ENCODE measurements around the gene MYMX. TPM values are rescaled to one million over a fixed set of nuclear protein-coding genes. Genes with fewer than 3 reads are reported as not detected.

Gene MYMX
- total and polyA plus RNA-seq, 2 of the 13 experiments (the other 11 are each of a cell fraction or from before 2014, with no cell fraction given), result not detected

- TF ChIP-seq PHF21A (CRISPR knock-in tag; IDR thresholded peaks at IDR 0.05), result peak; percentile 75; the same call in 1 of the 2 replicates
- peak; percentile 50; the same call in 1 of the 2 replicates for TF ChIP-seq TOPORS (CRISPR knock-in tag; IDR thresholded peaks at IDR 0.05)
- peak; percentile 82 for TF ChIP-seq ZFY (CRISPR knock-in tag; IDR thresholded peaks at IDR 0.05)
- TF ChIP-seq SRSF9 (IDR thresholded peaks at IDR 0.05; ENCODE audit: borderline replicate concordance, insufficient read depth, low read depth, low read length, poor library complexity, severe bottlenecking), result no peak
- no peak for TF ChIP-seq DBP (CRISPR knock-in tag; IDR thresholded peaks at IDR 0.05; ENCODE audit: not compliant biosample characterization)
- TF ChIP-seq ZNF337 (CRISPR knock-in tag; IDR thresholded peaks at IDR 0.05; ENCODE audit: borderline replicate concordance, low read depth), result peak; percentile 99
- TF ChIP-seq ZNF253 (CRISPR knock-in tag; IDR thresholded peaks at IDR 0.05; ENCODE audit: borderline replicate concordance), result 0 out of 2 replicates have a peak, but pooled peaks have one; percentile 12
- TF ChIP-seq YY1 (IDR thresholded peaks at IDR 0.05; ENCODE audit: insufficient read depth, insufficient replicate concordance, low read depth, low read length), result peak; percentile 75
- peak; percentile 90 for TF ChIP-seq ZNF232 (CRISPR knock-in tag; IDR thresholded peaks at IDR 0.05; ENCODE audit: borderline replicate concordance)
- TF ChIP-seq BCLAF1 (IDR thresholded peaks at IDR 0.05), result no peak
- TF ChIP-seq HDAC2 (CRISPR knock-in tag; IDR thresholded peaks at IDR 0.05), result peak; percentile 75
- no peak for TF ChIP-seq ZBTB49 (CRISPR knock-in tag; IDR thresholded peaks at IDR 0.05; ENCODE audit: borderline replicate concordance)
- no peak for TF ChIP-seq ZBTB46 (CRISPR knock-in tag; IDR thresholded peaks at IDR 0.05; ENCODE audit: borderline replicate concordance)
- no peak for TF ChIP-seq SUZ12 (IDR thresholded peaks at IDR 0.05; ENCODE audit: low read depth, low read length)
- no peak for TF ChIP-seq ZBED4 (CRISPR knock-in tag; IDR thresholded peaks at IDR 0.05; ENCODE audit: borderline replicate concordance)
- peak; percentile 79; the same call in 1 of the 2 replicates for TF ChIP-seq CHD4 (IDR thresholded peaks at IDR 0.05; ENCODE audit: borderline replicate concordance, low read length)
Observed at GRCh38 chr6:44245912-44246662, 29.4 kb downstream of the MYMX start (continued).
